GM18517 (cell line): ENCODE results near the gene HCAR3.
"Not testable (repeated sequence)": the region's sequence is repeated elsewhere in the genome, so short reads cannot be mapped to it uniquely, and the experiment has no call there.

Experiments used
- ATAC-seq: cut with Tn5 transposase; IDR thresholded peaks from one replicate; pipeline ENCODE4 v1.9.1; 2021; ENCODE audit warnings: mild to moderate bottlenecking, moderate library complexity; ENCODE audit not compliant: unreplicated experiment

Gene HCAR3

DNA sequence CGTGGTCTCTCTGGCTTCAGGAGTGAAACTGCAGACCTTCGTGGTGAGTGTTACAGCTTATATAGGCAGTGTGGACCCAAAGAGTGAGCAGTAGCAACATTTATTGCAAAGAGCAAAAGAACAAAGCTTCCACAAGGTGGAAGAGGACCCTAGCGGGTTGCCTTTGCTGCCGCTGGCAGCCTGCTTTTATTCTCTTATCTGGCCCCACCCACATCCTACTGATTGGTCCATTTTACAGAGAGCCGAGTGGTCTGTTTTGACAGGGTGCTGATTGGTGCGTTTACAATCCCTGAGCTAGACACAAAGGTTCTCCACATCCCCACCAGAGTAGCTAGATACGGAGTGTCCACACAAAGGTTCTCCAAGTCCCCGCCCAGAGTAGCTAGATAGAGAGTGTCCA, 40.6 kb downstream of the HCAR3 start:
- not testable (repeated sequence) for ATAC-seq

DNA sequence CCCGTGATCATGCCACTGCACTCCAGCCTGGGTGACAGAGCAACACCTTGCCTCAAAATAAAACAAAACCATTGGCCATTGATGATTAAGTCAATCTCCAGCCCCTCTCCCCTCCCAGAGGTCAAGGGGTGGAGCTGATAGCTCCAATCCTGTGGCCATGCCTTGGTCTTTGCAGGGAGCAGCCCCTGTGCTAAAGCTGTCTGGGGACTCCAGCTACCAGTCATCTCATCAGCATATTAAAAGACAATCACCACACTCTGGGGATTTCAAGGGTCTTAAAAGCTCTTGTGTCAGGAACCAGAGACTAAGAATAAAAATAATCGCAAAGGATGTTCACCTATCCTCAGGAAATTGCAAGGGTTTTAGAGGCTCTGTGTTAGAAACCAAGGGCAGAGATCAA, 44.1 kb downstream of the HCAR3 start:
- no peak for ATAC-seq

DNA sequence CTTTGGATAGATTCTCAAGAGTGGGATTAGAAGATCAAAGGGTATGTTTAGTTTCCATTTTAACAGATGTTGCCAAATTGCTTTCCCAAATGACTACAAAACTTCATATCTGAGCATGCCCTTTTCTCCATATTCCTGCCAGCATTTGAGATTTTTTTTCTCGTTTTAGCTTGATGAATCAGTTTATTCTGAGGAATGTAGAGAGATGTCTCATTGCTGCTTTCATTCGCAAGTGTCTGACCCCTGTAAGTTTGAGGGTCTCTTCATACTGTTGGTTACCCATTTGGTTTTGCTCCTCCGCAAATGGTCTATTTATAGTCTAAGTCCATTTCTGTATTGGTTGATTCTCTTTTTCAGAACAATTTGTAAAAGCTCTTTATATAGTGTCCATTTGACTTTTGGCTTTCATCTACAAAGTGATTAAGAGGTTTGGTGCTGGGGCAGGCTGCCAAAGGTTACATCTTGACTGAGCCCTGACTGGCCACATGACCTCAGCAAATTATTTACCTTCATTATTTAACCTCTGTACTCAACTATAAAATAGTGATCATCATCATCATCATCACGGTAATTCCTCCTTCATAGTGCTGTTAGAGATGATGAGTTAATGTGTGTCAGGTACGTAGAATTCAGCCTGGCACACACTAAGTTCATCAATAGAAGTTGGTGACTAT, 47.1 kb downstream of the HCAR3 start:
- ATAC-seq = no peak

DNA sequence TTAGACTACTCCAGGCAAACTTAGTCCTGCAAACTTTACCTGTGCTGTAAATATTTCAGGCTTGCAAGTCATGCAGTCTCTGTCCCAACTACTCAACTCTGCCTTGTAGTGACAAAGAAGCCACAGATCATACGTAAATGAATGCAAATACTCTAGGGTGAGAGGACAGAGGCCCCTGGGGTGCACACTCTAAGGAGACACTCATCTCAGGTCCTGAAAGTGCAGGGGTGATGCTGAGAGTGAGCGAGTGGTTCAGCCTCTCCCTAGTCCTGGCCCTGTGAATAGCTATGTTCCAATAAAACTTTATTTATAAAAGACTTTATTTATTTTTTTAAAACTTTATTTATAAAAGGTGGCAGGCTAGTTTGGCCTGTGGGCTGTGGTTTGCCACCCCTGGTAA, 48.3 kb downstream of the HCAR3 start:
- ATAC-seq = no peak

DNA sequence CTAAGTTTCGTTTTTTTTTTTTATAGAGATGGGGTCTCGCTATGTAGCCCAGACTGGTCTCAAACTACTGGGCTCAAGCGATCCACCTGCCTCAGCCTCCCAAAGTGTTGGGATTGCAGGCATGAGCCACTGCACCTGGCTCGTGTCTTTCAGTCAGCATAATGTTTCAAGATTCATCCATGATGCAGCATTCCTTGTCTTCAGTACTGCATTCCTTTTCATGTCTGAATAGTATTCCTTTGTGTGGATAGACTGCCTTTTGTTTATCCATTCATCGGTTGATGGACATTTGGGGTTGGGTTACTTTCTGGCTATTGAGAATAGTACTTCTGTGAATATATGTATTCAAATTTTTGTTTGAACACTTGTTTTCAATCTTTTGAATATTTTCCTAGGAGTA, 50.9 kb downstream of the HCAR3 start:
- no peak for ATAC-seq

DNA sequence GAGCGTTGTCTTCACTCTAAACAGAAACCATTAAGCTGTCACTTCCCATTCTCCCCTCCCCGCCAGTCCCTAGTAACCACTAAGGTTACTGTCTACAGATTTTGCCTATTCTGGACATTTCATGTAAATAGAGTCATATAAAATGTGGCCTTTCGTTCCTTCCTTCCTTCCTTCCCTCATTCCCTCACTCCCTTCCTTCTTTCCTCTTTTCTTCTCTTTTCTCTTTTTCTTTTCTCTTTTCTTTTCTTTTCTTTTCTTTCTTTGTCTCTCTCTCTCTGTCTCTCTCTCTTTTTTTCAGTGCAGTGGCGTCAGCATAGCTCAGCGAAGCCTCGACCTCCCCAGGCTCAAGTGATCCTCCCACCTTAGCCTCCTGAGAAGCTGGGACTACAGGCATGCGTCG, 51.3 kb downstream of the HCAR3 start:
- ATAC-seq = no peak
